Activated T-helper 1 cell treated with Interleukin-2 at 50 U/mL for 16 hours (primary cell): Measurements from ENCODE around the gene ZNF480.
"Not testable (repeated sequence)": the region's sequence is repeated elsewhere in the genome, so short reads cannot be mapped to it uniquely, and the experiment has no call there.

Source experiments
- DNase-seq: peaks from one replicate; pipeline ENCODE4 v3.0.0-alpha.2; 2020; ENCODE audit warnings: low read depth

ZNF480 gene

GRCh38 chr19:52296773-52297600, at the start of gene ZNF480:
Gene ZNF480, plus strand, starts transcription at chr19:52297169. Its CDS starts 3,244 bp downstream, at chr19:52300413.
- peak; percentile 79 for DNase-seq

- DNase-seq = peak; percentile 15
Measured at GRCh38 chr19:52248241-52248640, 48.7 kb upstream of the ZNF480 start.

GRCh38 chr19:52258426-52258825, 38.5 kb upstream of the ZNF480 start:
- DNase-seq = no peak

GRCh38 chr19:52265556-52265955, 31.4 kb upstream of the ZNF480 start:
- not testable (repeated sequence) for DNase-seq

GRCh38 chr19:52269338-52270261, 27.4 kb upstream of the ZNF480 start, which contains the start of gene ZNF766:
Gene ZNF766, plus strand, starts transcription at chr19:52269587. Its CDS starts 27 bp downstream, at chr19:52269614.
- DNase-seq = peak; percentile 96

- no peak for DNase-seq
Measured at GRCh38 chr19:52270266-52270885, 26.6 kb upstream of the ZNF480 start.

GRCh38 chr19:52273301-52273700, 23.7 kb upstream of the ZNF480 start:
- DNase-seq = no peak

- DNase-seq = no peak
Measured at GRCh38 chr19:52274191-52274590, 22.8 kb upstream of the ZNF480 start.

GRCh38 chr19:52275988-52276387, 21.0 kb upstream of the ZNF480 start:
- DNase-seq = no peak

- DNase-seq = no peak
Measured at GRCh38 chr19:52277471-52277870, 19.5 kb upstream of the ZNF480 start.

- no peak for DNase-seq
Measured at GRCh38 chr19:52286256-52286655, 10.7 kb upstream of the ZNF480 start.

GRCh38 chr19:52291781-52292180, 5.2 kb upstream of the ZNF480 start:
- no peak for DNase-seq

GRCh38 chr19:52292946-52293345, 4.0 kb upstream of the ZNF480 start:
- DNase-seq = not testable (repeated sequence)

- DNase-seq = no peak
Measured at GRCh38 chr19:52296400-52296772, 583 bp upstream of the ZNF480 start.

GRCh38 chr19:52297601-52298364, 814 bp downstream of the ZNF480 start:
- DNase-seq = no peak

- no peak for DNase-seq
Measured at GRCh38 chr19:52307275-52307674, 10.3 kb downstream of the ZNF480 start.

- no peak for DNase-seq
Measured at GRCh38 chr19:52322429-52322828, 25.5 kb downstream of the ZNF480 start.

- no peak for DNase-seq
Measured at GRCh38 chr19:52331757-52332156, 34.8 kb downstream of the ZNF480 start.

- no peak for DNase-seq
Measured at GRCh38 chr19:52335768-52336116, 38.8 kb downstream of the ZNF480 start.

GRCh38 chr19:52336117-52336790, 39.3 kb downstream of the ZNF480 start, which contains the start of gene ZNF610:
Gene ZNF610, plus strand, starts transcription at chr19:52336243. Its CDS starts 12,930 bp downstream, at chr19:52349173.
- peak; percentile 74 for DNase-seq
